Activated CD4-positive, alpha-beta memory T cell treated with anti-CD3 and anti-CD28 coated beads, Interleukin-2, amount 10 ng/mL, durations not matched to agents 7 days and 5 days (primary cell): ENCODE data around the gene HYCC1. TPM values are rescaled to one million over a fixed set of nuclear protein-coding genes. Genes with fewer than 3 reads are reported as not detected.
"Not testable (repeated sequence)": the region's sequence is repeated elsewhere in the genome, so short reads cannot be mapped to it uniquely, and the experiment has no call there.

Experiments used
- CTCF ChIA-PET: fragments of 350-600 bp; sonication (Branson Sonifier 250); formaldehyde crosslinking; loops from one replicate; lab custom pipeline; 2021; ENCODE audit warnings: antibody characterized with exemption, inconsistent platforms; lab: Charles Lee
- POLR2A ChIA-PET: fragments of 350-600 bp; sonication (Branson Sonifier 250); formaldehyde crosslinking; loops from one replicate; lab custom pipeline; 2021; ENCODE audit warnings: antibody characterized with exemption; lab: Charles Lee
- DNase-seq: peaks from one replicate; pipeline ENCODE4 v3.0.0-alpha.2; 2020
- H3K27ac Mint-ChIP-seq: one replicate; pipeline ENCODE4 v1.8.0; 2021; ENCODE audit warnings: mild to moderate bottlenecking, mixed read lengths
- H3K27me3 Mint-ChIP-seq: one replicate; pipeline ENCODE4 v1.8.0; 2021; ENCODE audit warnings: mixed read lengths
- H3K36me3 Mint-ChIP-seq: one replicate; pipeline ENCODE4 v1.8.0; 2021; ENCODE audit warnings: low read depth, mixed read lengths
- H3K4me1 Mint-ChIP-seq: one replicate; pipeline ENCODE4 v1.8.0; 2021; ENCODE audit warnings: mixed read lengths
- H3K4me3 Mint-ChIP-seq: one replicate; pipeline ENCODE4 v1.8.0; 2021; ENCODE audit warnings: mild to moderate bottlenecking, mixed read lengths
- H3K9me3 Mint-ChIP-seq: one replicate; pipeline ENCODE4 v1.8.0; 2021; ENCODE audit warnings: mixed read lengths
- total RNA-seq, 2 experiments: library from RNA; stranded (reverse); gene quantifications; one replicate each; pipeline ENCODE4 v1.2.3, GENCODE V29; 2021

Gene HYCC1
- total RNA-seq, 2 experiments from 2014 or later = 103 to 105 TPM

GRCh38 chr7:22974636-22975035, 39.3 kb downstream of the HYCC1 start:
- H3K4me3 Mint-ChIP-seq, POLR2A ChIA-PET: not testable (repeated sequence)

DNA sequence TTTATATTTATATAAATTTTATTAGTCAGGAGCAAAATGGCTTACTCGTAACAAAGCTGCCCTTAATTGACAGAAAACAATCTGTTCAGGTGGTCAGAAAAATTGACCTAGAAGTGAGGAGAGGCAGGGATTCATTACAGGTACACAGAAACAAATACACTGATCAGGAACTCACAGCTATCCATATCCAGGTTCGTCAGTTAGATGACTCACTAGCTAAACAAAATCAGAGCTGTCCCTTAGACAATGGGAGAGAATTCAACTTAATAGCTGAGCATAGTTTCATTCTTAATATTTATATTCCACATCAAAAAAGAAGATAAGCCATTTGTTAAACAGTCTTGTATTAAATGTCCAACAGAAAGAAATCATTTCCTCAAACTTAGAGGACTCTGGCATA, 41.7 kb downstream of the HYCC1 start:
- H3K27me3 Mint-ChIP-seq = no peaks in the 10 kb centered on the region
- H3K27ac Mint-ChIP-seq = no peak overlapping the region
- DNase-seq = no peak
- no peak overlapping the region for H3K4me3 Mint-ChIP-seq
- ChIA-PET POLR2A (no interaction called here), CTCF (no interaction called here)
- H3K9me3 Mint-ChIP-seq = no peaks in the 10 kb centered on the region
- peaks cover 73% of the 10 kb centered on the region for H3K36me3 Mint-ChIP-seq
- peaks cover 2% of the 10 kb centered on the region for H3K4me1 Mint-ChIP-seq

More at GRCh38 chr7:22974636-22975035, 39.3 kb downstream of the HYCC1 start:
- H3K27me3 Mint-ChIP-seq, H3K9me3 Mint-ChIP-seq, H3K27ac Mint-ChIP-seq, DNase-seq, H3K4me1 Mint-ChIP-seq: not testable (repeated sequence)
- peaks cover 67% of the 10 kb centered on the region for H3K36me3 Mint-ChIP-seq
- CTCF ChIA-PET = interaction anchor here (1.9 kb wide), 1 partner anchor 81 kb away, joined by 6 read pairs; no protein-coding TSS in a partner anchor

DNA sequence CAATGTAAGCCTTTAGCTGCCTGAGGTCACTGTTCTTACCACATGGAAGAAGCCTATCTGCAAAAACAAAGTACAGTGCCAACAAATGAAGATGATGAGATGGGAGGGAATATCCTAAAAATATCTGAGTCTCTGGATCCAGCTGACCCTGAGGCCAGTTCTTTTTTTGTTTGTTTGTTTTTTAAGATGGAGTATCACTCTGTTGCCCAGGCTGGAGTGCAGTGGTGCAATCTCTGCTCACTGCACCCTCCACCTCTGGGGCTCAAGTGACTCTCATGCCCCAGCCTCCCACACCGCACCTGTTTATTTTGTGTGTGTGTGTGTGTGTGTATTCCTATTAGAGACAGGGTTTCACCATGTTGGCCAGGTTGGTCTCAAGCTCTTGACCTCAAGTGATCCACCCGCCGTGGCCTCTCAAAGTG, 44.9 kb downstream of the HYCC1 start:
- CTCF ChIA-PET = interaction anchor here (2.3 kb wide), 1 partner anchor 87 kb away, joined by 7 read pairs; no protein-coding TSS in a partner anchor
- no peak for DNase-seq
- no peaks in the 10 kb centered on the region for H3K9me3 Mint-ChIP-seq
- no peak overlapping the region for H3K27ac Mint-ChIP-seq
- no peaks in the 10 kb centered on the region for H3K27me3 Mint-ChIP-seq
- peaks cover 58% of the 10 kb centered on the region for H3K36me3 Mint-ChIP-seq
- POLR2A ChIA-PET = interaction anchor here (2.4 kb wide), 1 partner anchor 44 kb away, joined by 6 read pairs; no protein-coding TSS in a partner anchor
- no peak overlapping the region for H3K4me3 Mint-ChIP-seq
- peaks cover 2% of the 10 kb centered on the region for H3K4me1 Mint-ChIP-seq

Other genes starting within 250 kb of the HYCC1 start
- gene TOMM7, start 191.3 kb downstream of the HYCC1 start, total RNA-seq = 100 to 1,000 TPM; 279 to 280 TPM
- 10 to 100 TPM; 19.9 to 20.5 TPM for gene KLHL7, start 91.7 kb upstream of the HYCC1 start, total RNA-seq
- 10 to 100 TPM; 33.0 to 33.8 TPM for gene NUP42, start 167.9 kb upstream of the HYCC1 start, total RNA-seq
- gene GPNMB, start 232.6 kb upstream of the HYCC1 start, total RNA-seq = under 1 TPM; 0.28 to 0.38 TPM